ENCODE measurements around the gene PHTF1. TPM values are rescaled to one million over a fixed set of nuclear protein-coding genes. Genes with fewer than 3 reads are reported as not detected.

PHTF1 gene
- polyA plus RNA-seq, 3 donors, result 6.7 to 12.2 (median 11.1) TPM

GRCh38 chr1:113742515-113742914 is 16.8 kb downstream of the PHTF1 start:
- 100% methylated on average over 2 of the region's 5 CpGs for WGBS (ENCODE audit: insufficient coverage)
- H3K27ac Mint-ChIP-seq, result peak overlapping the region in 2 of 7 donors; percentile 14 to 43
- H3K79me2 ChIP-seq (ENCODE audit: insufficient read depth, low read length), result no peaks in the 10 kb centered on the region

DNA sequence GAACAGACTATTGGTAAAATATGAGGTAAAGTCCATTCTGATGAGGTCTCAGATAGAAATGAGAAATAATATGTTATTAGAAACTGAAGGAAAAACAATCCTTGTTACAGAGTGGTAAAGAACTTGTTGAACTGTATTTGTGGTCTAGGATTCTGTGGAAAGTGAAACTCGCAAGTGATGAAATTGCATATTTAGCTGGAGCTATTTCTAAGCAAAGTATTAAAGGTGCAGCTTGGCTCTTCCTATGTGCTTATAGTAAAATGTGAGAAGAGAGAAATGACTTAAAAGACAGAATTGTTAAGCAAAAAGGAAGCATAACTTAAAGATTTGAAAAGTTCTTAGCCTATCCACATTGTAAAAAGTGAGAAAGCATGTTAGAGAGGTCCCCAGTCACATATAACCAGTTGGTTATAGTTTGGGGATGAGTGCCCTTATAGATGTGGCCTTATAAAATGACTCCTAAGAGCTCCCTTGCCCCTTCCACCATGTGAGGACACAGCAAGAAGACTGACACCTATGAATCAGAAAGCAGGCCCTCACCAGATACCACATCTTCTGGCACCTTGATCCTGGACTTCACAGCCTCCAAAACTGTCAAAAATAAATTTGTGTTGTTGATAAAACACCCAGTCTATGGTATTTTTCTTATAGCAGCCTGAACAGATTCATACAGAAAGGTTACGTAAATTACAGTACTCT is 24.8 kb downstream of the PHTF1 start:
- intact Hi-C loops (cut with micrococcal nuclease), result no loop called here
- no peaks in the 10 kb centered on the region for H3K9me3 Mint-ChIP-seq
- Histone ChIP-seq H3K27ac (ENCODE audit: low read depth in 1 of 2, low read length in 2 of 2) (peak overlapping the region in 1 of 2 donors; percentile 23), H3K4me3 (replicated peaks in 1 of 3; ENCODE audit: low read depth in 2 of 3, low read length in 3 of 3) (no peak overlapping the region), H3K27me3 (ENCODE audit: control insufficient read depth in 2 of 2, insufficient read depth in 2 of 2, low read length in 2 of 2) (no peaks in the 10 kb centered on the region), H3K79me2 (ENCODE audit: insufficient read depth, low read length) (no peaks in the 10 kb centered on the region), H3K4me2 (replicated peaks; ENCODE audit: extremely low read depth, low read length, poor library complexity, severe bottlenecking) (no peak overlapping the region), H4K20me1 (ENCODE audit: insufficient read depth, low read length) (no peaks in the 10 kb centered on the region), H3K4me1 (ENCODE audit: control insufficient read depth in 1 of 2, insufficient read depth in 2 of 2, low read length in 2 of 2) (no peaks in the 10 kb centered on the region), H2AFZ (ENCODE audit: insufficient read depth, low read depth, low read length, poor library complexity, severe bottlenecking) (no peak overlapping the region), H3K36me3 (replicated peaks in 1 of 2; ENCODE audit: control insufficient read depth in 1 of 2, insufficient read depth in 2 of 2, low read length in 2 of 2) (peaks cover 17 to 57% of the 10 kb centered on the region in 2 donors), H3K9ac (ENCODE audit: insufficient read depth, low read length, poor library complexity, severe bottlenecking) (no peak overlapping the region), H3K9me3 (replicated peaks in 1 of 2; ENCODE audit: control insufficient read depth in 1 of 2, insufficient read depth in 1 of 2, low read length in 2 of 2) (no peaks in the 10 kb centered on the region)
- peaks cover 8% of the 10 kb centered on the region for H3K4me1 Mint-ChIP-seq
- DNase-seq, result no peak
- peak overlapping the region in 3 of 7 donors; percentile 17 to 72 (median 62) for H3K27ac Mint-ChIP-seq
- TF ChIP-seq, protein P1, sequence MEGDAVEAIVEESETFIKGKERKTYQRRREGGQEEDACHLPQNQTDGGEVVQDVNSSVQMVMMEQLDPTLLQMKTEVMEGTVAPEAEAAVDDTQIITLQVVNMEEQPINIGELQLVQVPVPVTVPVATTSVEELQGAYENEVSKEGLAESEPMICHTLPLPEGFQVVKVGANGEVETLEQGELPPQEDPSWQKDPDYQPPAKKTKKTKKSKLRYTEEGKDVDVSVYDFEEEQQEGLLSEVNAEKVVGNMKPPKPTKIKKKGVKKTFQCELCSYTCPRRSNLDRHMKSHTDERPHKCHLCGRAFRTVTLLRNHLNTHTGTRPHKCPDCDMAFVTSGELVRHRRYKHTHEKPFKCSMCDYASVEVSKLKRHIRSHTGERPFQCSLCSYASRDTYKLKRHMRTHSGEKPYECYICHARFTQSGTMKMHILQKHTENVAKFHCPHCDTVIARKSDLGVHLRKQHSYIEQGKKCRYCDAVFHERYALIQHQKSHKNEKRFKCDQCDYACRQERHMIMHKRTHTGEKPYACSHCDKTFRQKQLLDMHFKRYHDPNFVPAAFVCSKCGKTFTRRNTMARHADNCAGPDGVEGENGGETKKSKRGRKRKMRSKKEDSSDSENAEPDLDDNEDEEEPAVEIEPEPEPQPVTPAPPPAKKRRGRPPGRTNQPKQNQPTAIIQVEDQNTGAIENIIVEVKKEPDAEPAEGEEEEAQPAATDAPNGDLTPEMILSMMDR (IDR thresholded peaks at IDR 0.05), result no peak
- H3K4me3 Mint-ChIP-seq, result no peak overlapping the region
- 25% methylated on average over 1 of the region's 2 CpGs for WGBS (ENCODE audit: insufficient coverage)
- peaks cover 45 to 66% of the 10 kb centered on the region in 2 donors for H3K36me3 Mint-ChIP-seq
- H3K27me3 Mint-ChIP-seq (ENCODE audit: low read depth in 3 of 3), result peaks cover 0 to 2% (median 0%) of the 10 kb centered on the region in 3 donors

More at GRCh38 chr1:113742515-113742914, 16.8 kb downstream of the PHTF1 start:
- H3K4me3 Mint-ChIP-seq, result no peak overlapping the region
- no peak overlapping the region for H3K9ac ChIP-seq (ENCODE audit: insufficient read depth, low read length, poor library complexity, severe bottlenecking)
- no peaks in the 10 kb centered on the region for H3K27me3 ChIP-seq (ENCODE audit: control insufficient read depth in 2 of 2, insufficient read depth in 2 of 2, low read length in 2 of 2)
- no peak overlapping the region for H3K4me2 ChIP-seq (replicated peaks; ENCODE audit: extremely low read depth, low read length, poor library complexity, severe bottlenecking)
- no peaks in the 10 kb centered on the region for H4K20me1 ChIP-seq (ENCODE audit: insufficient read depth, low read length)
- H3K4me1 Mint-ChIP-seq, result no peaks in the 10 kb centered on the region
- peaks cover 0 to 2% (median 0%) of the 10 kb centered on the region in 3 donors for H3K27me3 Mint-ChIP-seq (ENCODE audit: low read depth in 3 of 3)
- H3K4me3 ChIP-seq (replicated peaks in 1 of 3; ENCODE audit: low read depth in 2 of 3, low read length in 3 of 3), result no peak overlapping the region
- H3K4me1 ChIP-seq (ENCODE audit: control insufficient read depth in 1 of 2, insufficient read depth in 2 of 2, low read length in 2 of 2), result no peaks in the 10 kb centered on the region
- TF ChIP-seq, protein P1 (IDR thresholded peaks at IDR 0.05), result no peak
- H3K9me3 ChIP-seq (replicated peaks in 1 of 2; ENCODE audit: control insufficient read depth in 1 of 2, insufficient read depth in 1 of 2, low read length in 2 of 2), result no peaks in the 10 kb centered on the region
- peaks cover 17 to 45% of the 10 kb centered on the region in 2 donors for H3K36me3 Mint-ChIP-seq
- H3K27ac ChIP-seq (ENCODE audit: low read depth in 1 of 2, low read length in 2 of 2), result no peak overlapping the region
- H3K9me3 Mint-ChIP-seq, result no peaks in the 10 kb centered on the region
- peaks cover 8 to 35% of the 10 kb centered on the region in 2 donors for H3K36me3 ChIP-seq (replicated peaks in 1 of 2; ENCODE audit: control insufficient read depth in 1 of 2, insufficient read depth in 2 of 2, low read length in 2 of 2)
- H2AFZ ChIP-seq (ENCODE audit: insufficient read depth, low read depth, low read length, poor library complexity, severe bottlenecking), result no peak overlapping the region
- no peak for DNase-seq
- intact Hi-C loops (cut with micrococcal nuclease), result no loop called here

Measured in CD14-positive monocyte (primary cell).